ENCODE results near the gene PCDHGA3.

Gene PCDHGA3

GRCh38 chr5:141360685-141361084, 17.1 kb downstream of the PCDHGA3 start:
- CTCF ChIA-PET: interaction anchor here (0.6 to 1.9 kb wide), 2 partner anchors 31 to 204 kb away, joined by 3 to 9 read pairs; no protein-coding TSS in a partner anchor
- no peaks in the 10 kb centered on the region for H3K36me3 ChIP-seq (ENCODE audit: control insufficient read depth in 2 of 2, insufficient read depth in 1 of 2, low read length in 2 of 2)
- no peaks in the 10 kb centered on the region for H3K4me1 ChIP-seq (ENCODE audit: control insufficient read depth, insufficient read depth, low read length)
- POLR2A ChIA-PET: no interaction called here
- H3K4me3 ChIP-seq (ENCODE audit: low read depth, low read length): no peak overlapping the region
- no peak for TF ChIP-seq ZNF473 (tag by site-specific recombination; IDR thresholded peaks at IDR 0.05)
- no peak for TF ChIP-seq ZNF600 (tag by site-specific recombination; IDR thresholded peaks at IDR 0.05)
- no peak for TF ChIP-seq REST (tag by site-specific recombination; IDR thresholded peaks at IDR 0.05)
- no peak for TF ChIP-seq MEIS1 (CRISPR knock-in tag; IDR thresholded peaks at IDR 0.05; ENCODE audit: borderline replicate concordance)
- TF ChIP-seq KLF9 (tag by site-specific recombination; IDR thresholded peaks at IDR 0.05; ENCODE audit: low read depth): no peak
- no peak for TF ChIP-seq ZNF513 (tag by site-specific recombination; IDR thresholded peaks at IDR 0.05)
- no peak for TF ChIP-seq PRDM6 (tag by site-specific recombination; IDR thresholded peaks at IDR 0.05)
- no peak for TF ChIP-seq MZF1 (tag by site-specific recombination; IDR thresholded peaks at IDR 0.05; ENCODE audit: borderline replicate concordance)
- TF ChIP-seq ZNF202 (tag by site-specific recombination; IDR thresholded peaks at IDR 0.05; ENCODE audit: borderline replicate concordance): no peak
- TF ChIP-seq ZFP41 (tag by site-specific recombination; IDR thresholded peaks at IDR 0.05; ENCODE audit: borderline replicate concordance): no peak
- no peak for TF ChIP-seq ZBTB8A (tag by site-specific recombination; IDR thresholded peaks at IDR 0.05)
- TF ChIP-seq HOXC10 (CRISPR knock-in tag; IDR thresholded peaks at IDR 0.05): no peak
- no peak for TF ChIP-seq ZNF654 (tag by site-specific recombination; IDR thresholded peaks at IDR 0.05; ENCODE audit: low read depth)
- TF ChIP-seq ZNF16 (tag by site-specific recombination; IDR thresholded peaks at IDR 0.05; ENCODE audit: low read depth): no peak
- TF ChIP-seq ZNF670 (tag by site-specific recombination; IDR thresholded peaks at IDR 0.05; ENCODE audit: low read depth): no peak
- TF ChIP-seq ZNF398 (tag by site-specific recombination; IDR thresholded peaks at IDR 0.05): no peak
- TF ChIP-seq ZNF707 (tag by site-specific recombination; IDR thresholded peaks at IDR 0.05): no peak
- TF ChIP-seq ZBTB48 (tag by site-specific recombination; IDR thresholded peaks at IDR 0.05): no peak
- peaks cover 3% of the 10 kb centered on the region; the same call in 1 of the 2 replicates for H3K9me3 ChIP-seq (ENCODE audit: control insufficient read depth, insufficient read depth, low read depth, low read length)
- H3K27ac ChIP-seq (ENCODE audit: extremely low read depth, low read depth, low read length): no peak overlapping the region

All from HEK293 (cell line).